ENCODE measurements around the gene TRABD2A.

The TRABD2A gene

DNA sequence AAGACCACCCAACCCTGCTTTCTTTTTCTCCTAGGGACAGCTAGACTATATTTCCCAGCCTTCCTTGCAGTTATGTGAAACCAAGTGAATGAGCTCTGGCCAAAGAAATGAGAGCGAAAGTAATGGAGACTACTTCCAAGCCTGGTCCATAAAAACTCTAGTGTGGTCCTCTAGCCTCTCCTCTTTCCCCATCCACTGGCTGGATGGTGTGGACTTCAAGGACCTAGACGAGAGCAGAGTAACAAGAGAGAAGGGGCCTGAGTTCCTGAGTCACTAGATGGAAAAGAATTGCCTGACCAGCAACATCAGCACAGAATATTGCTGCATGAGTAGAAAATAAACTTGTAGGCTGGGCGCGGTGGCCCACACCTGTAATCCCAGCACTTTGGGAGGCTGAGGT is 21.6 kb upstream of the TRABD2A start:
- Histone ChIP-seq H3K4me3 (ENCODE audit: insufficient read depth, low read length, poor library complexity, severe bottlenecking) (no peak overlapping the region), H3F3A (ENCODE audit: insufficient read depth) (peaks cover 4% of the 10 kb centered on the region; the same call in 1 of the 2 replicates), H3K27ac (ENCODE audit: low read depth, low read length) (no peak overlapping the region), H3K4me2 (ENCODE audit: low read depth, low read length, poor library complexity, severe bottlenecking) (no peak overlapping the region), H3K9ac (ENCODE audit: low read length) (no peak overlapping the region), H3K9me2 (replicated peaks; ENCODE audit: insufficient read depth, low read length) (no peaks in the 10 kb centered on the region), H3K27me3 (ENCODE audit: low read length) (no peaks in the 10 kb centered on the region), H3K36me3 (ENCODE audit: low read length) (no peaks in the 10 kb centered on the region), H3K79me2 (ENCODE audit: insufficient read depth, low read length) (peaks cover 6% of the 10 kb centered on the region; the same call in 1 of the 2 replicates), H2AFZ (ENCODE audit: low read depth, low read length, severe bottlenecking) (no peak overlapping the region), H4K20me1 (ENCODE audit: low read depth, low read length) (no peaks in the 10 kb centered on the region), H3K9me3 (ENCODE audit: insufficient read depth, low read length) (no peaks in the 10 kb centered on the region)
- TF ChIP-seq, protein P1, sequence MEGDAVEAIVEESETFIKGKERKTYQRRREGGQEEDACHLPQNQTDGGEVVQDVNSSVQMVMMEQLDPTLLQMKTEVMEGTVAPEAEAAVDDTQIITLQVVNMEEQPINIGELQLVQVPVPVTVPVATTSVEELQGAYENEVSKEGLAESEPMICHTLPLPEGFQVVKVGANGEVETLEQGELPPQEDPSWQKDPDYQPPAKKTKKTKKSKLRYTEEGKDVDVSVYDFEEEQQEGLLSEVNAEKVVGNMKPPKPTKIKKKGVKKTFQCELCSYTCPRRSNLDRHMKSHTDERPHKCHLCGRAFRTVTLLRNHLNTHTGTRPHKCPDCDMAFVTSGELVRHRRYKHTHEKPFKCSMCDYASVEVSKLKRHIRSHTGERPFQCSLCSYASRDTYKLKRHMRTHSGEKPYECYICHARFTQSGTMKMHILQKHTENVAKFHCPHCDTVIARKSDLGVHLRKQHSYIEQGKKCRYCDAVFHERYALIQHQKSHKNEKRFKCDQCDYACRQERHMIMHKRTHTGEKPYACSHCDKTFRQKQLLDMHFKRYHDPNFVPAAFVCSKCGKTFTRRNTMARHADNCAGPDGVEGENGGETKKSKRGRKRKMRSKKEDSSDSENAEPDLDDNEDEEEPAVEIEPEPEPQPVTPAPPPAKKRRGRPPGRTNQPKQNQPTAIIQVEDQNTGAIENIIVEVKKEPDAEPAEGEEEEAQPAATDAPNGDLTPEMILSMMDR (IDR thresholded peaks at IDR 0.05; ENCODE audit: insufficient read depth, low read length, poor library complexity, severe bottlenecking): no peak
- no peak for TF ChIP-seq EZH2phosphoT487 (conservative IDR thresholded peaks at IDR 0.05; ENCODE audit: low read length)

DNA sequence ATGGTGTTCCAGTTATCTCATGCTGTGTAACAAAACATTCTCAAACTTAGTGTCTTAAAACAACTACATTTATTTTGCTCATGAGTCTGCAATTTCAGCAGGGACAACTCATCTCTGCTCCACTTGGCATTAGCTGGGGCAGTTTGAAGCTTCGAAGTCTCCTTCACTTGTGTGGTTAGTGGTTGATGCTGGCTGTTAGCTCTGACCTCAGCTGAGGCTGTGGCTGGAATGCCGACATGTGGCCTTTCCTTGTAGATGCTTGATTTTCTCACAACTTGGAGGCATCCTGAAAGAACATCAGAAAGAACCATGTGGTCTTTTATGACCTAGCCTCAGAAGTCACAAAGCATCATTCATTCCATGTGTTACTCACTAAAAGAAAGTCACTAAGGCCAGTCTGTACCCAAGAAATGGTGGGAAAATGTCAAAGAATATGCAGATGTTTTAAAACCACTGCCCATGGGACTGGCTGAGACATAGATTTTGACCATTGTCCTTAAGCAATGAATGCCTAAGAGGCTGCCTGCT is 20.8 kb upstream of the TRABD2A start:
- Histone ChIP-seq H3K9ac (ENCODE audit: low read length) (no peak overlapping the region), H3K36me3 (ENCODE audit: low read length) (no peaks in the 10 kb centered on the region), H3K27ac (ENCODE audit: low read depth, low read length) (no peak overlapping the region), H3K9me2 (replicated peaks; ENCODE audit: insufficient read depth, low read length) (no peaks in the 10 kb centered on the region), H3K4me3 (ENCODE audit: insufficient read depth, low read length, poor library complexity, severe bottlenecking) (no peak overlapping the region), H3K9me3 (ENCODE audit: insufficient read depth, low read length) (no peaks in the 10 kb centered on the region), H3K4me2 (ENCODE audit: low read depth, low read length, poor library complexity, severe bottlenecking) (no peak overlapping the region), H3K79me2 (ENCODE audit: insufficient read depth, low read length) (peaks cover 6% of the 10 kb centered on the region; the same call in 1 of the 2 replicates), H2AFZ (ENCODE audit: low read depth, low read length, severe bottlenecking) (no peak overlapping the region), H3K27me3 (ENCODE audit: low read length) (no peaks in the 10 kb centered on the region), H3F3A (ENCODE audit: insufficient read depth) (no peaks in the 10 kb centered on the region), H4K20me1 (ENCODE audit: low read depth, low read length) (no peaks in the 10 kb centered on the region)
- TF ChIP-seq, protein P1 (IDR thresholded peaks at IDR 0.05; ENCODE audit: insufficient read depth, low read length, poor library complexity, severe bottlenecking): no peak
- TF ChIP-seq EZH2phosphoT487 (conservative IDR thresholded peaks at IDR 0.05; ENCODE audit: low read length): no peak

DNA sequence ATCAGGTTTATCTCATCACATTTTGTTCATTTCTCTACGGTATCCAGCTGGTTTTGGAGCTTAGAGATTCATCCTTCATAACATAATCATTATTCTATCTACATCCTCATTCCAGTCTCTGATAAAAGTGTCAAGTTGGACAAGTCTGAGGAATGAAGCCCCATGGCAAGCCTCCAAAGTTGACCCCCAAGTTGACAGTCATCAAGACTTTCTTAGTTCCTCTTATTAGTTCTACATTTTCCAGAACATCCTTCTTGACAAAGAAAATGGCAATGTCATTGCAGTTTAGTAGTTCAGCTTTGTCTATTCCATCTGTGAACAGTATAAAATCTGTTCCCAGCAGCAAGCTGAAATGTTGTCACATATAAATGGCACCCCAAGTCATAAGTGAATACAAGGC is 20.1 kb upstream of the TRABD2A start:
- Histone ChIP-seq H3K4me2 (ENCODE audit: low read depth, low read length, poor library complexity, severe bottlenecking) (no peak overlapping the region), H3K9me2 (replicated peaks; ENCODE audit: insufficient read depth, low read length) (no peaks in the 10 kb centered on the region), H3K4me3 (ENCODE audit: insufficient read depth, low read length, poor library complexity, severe bottlenecking) (no peak overlapping the region), H2AFZ (ENCODE audit: low read depth, low read length, severe bottlenecking) (no peak overlapping the region), H3K79me2 (ENCODE audit: insufficient read depth, low read length) (no peaks in the 10 kb centered on the region), H3K27ac (ENCODE audit: low read depth, low read length) (no peak overlapping the region), H3F3A (ENCODE audit: insufficient read depth) (no peaks in the 10 kb centered on the region), H3K9me3 (ENCODE audit: insufficient read depth, low read length) (no peaks in the 10 kb centered on the region), H4K20me1 (ENCODE audit: low read depth, low read length) (no peaks in the 10 kb centered on the region), H3K9ac (ENCODE audit: low read length) (no peak overlapping the region), H3K27me3 (ENCODE audit: low read length) (no peaks in the 10 kb centered on the region), H3K36me3 (ENCODE audit: low read length) (no peaks in the 10 kb centered on the region)
- no peak for TF ChIP-seq EZH2phosphoT487 (conservative IDR thresholded peaks at IDR 0.05; ENCODE audit: low read length)
- TF ChIP-seq, protein P1 (IDR thresholded peaks at IDR 0.05; ENCODE audit: insufficient read depth, low read length, poor library complexity, severe bottlenecking): no peak
